ENCODE data around the gene SMC2.

GRCh38 chr9:104073098-104073769, 20.9 kb upstream of the SMC2 start:
- TF ChIP-seq CTCF (IDR thresholded peaks at IDR 0.05; ENCODE audit: borderline replicate concordance, extremely low read depth, low read length, poor library complexity, severe bottlenecking): no peak
- TF ChIP-seq EZH2 (IDR thresholded peaks at IDR 0.05; ENCODE audit: borderline replicate concordance, low read depth, low read length, severe bottlenecking): no peak
